Endodermal cell (in vitro differentiated cells): Measurements from ENCODE around the gene TMEM196. TPM values are rescaled to one million over a fixed set of nuclear protein-coding genes. Genes with fewer than 3 reads are reported as not detected.

ENCODE experiments used
- DNase-seq: peaks from one replicate; pipeline ENCODE4 v3.0.0-alpha.2; 2017
- H3K27ac ChIP-seq: 2 replicates; pipeline ENCODE4 v1.5.1; 2013; ENCODE audit warnings: mild to moderate bottlenecking, low read depth, low read length, moderate library complexity
- H3K27me3 ChIP-seq: 2 replicates; pipeline ENCODE4 v1.6.1; 2013; ENCODE audit warnings: mild to moderate bottlenecking, low read length, moderate library complexity; ENCODE audit not compliant: insufficient read depth, control insufficient read depth, poor library complexity, severe bottlenecking
- H3K36me3 ChIP-seq: 2 replicates; pipeline ENCODE4 v1.7.0; 2013; ENCODE audit warnings: mild to moderate bottlenecking, low read length, moderate library complexity; ENCODE audit not compliant: control insufficient read depth, insufficient read depth
- H3K4me1 ChIP-seq: one replicate; pipeline ENCODE4 v1.7.0; 2013; ENCODE audit warnings: low read length; ENCODE audit not compliant: control insufficient read depth, insufficient read depth
- H3K4me3 ChIP-seq: 2 replicates; pipeline ENCODE4 v1.5.1; 2013; ENCODE audit warnings: mild to moderate bottlenecking, low read length, moderate library complexity
- H3K9ac ChIP-seq: 2 replicates; pipeline ENCODE4 v1.6.1; 2013; ENCODE audit warnings: mild to moderate bottlenecking, low read length, moderate library complexity; ENCODE audit not compliant: poor library complexity, severe bottlenecking; ENCODE audit errors: extremely low read depth
- H3K9me3 ChIP-seq: 2 replicates; pipeline ENCODE4 v1.6.1; 2013; ENCODE audit warnings: mild to moderate bottlenecking, low read length, moderate library complexity; ENCODE audit not compliant: control insufficient read depth
- H3K27ac Mint-ChIP-seq: 2 replicates; pipeline ENCODE4 v1.8.0; 2020; ENCODE audit warnings: mixed read lengths
- H3K27me3 Mint-ChIP-seq: 2 replicates; pipeline ENCODE4 v1.8.0; 2021; ENCODE audit warnings: mild to moderate bottlenecking, mixed read lengths; ENCODE audit not compliant: insufficient read depth
- H3K36me3 Mint-ChIP-seq: 2 replicates; pipeline ENCODE4 v1.8.0; 2020; ENCODE audit warnings: low read depth, mixed read lengths
- H3K4me1 Mint-ChIP-seq: 2 replicates; pipeline ENCODE4 v1.8.0; 2020; ENCODE audit warnings: mixed read lengths
- H3K4me3 Mint-ChIP-seq: 2 replicates; pipeline ENCODE4 v1.8.0; 2020; ENCODE audit warnings: mild to moderate bottlenecking, moderate library complexity, mixed read lengths
- H3K9me3 Mint-ChIP-seq: 2 replicates; pipeline ENCODE4 v1.8.0; 2020; ENCODE audit warnings: mild to moderate bottlenecking, mixed read lengths
- CTCF ChIP-seq: fragments of 200-600 bp; sonication (generic); conservative IDR thresholded peaks from 2 replicates; pipeline ENCODE4 v1.5.0; 2021; ENCODE audit warnings: antibody characterized with exemption, mild to moderate bottlenecking
- WGBS, 2 experiments: methylation state at CpG; one replicate each; pipeline versions ENCODE4 v1.1.5 to v1.1.7; 2013; ENCODE audit warnings: missing lambda C conversion rate in 2 of 2, mixed read lengths in 1 of 2; ENCODE audit not compliant: insufficient coverage in 1 of 2, insufficient read length in 1 of 2; 5-methylcytosine and 5-hydroxymethylcytosine counted together
- long read RNA-seq, 4 experiments: library from polyadenylated mRNA in 2 of 4; library from RNA in 1 of 4; library from capped mRNA in 1 of 4; stranded (forward) in 3 of 4; unstranded in 1 of 4; transcript quantifications; one replicate each; pipeline ENCODE4 v2.0.0, GENCODE V29; 2020 to 2021; ENCODE audit warnings: inconsistent platforms in 1 of 4
- polyA plus RNA-seq, 2 experiments: library from polyadenylated mRNA; stranded (reverse); fragments of 50-300 nt; gene quantifications; one replicate each; pipeline ENCODE4 v1.2.3, GENCODE V29; 2013
- total RNA-seq, 2 donors: library from RNA; stranded (reverse); fragmentation: NEBNext Ultra II Directional in 1 of 2; extraction: Animal tissue kit (Norgen Biotek cat#: 25700) in 1 of 2; gene quantifications; 2 replicates in 1 of 2; 3 replicates in 1 of 2; pipeline ENCODE4 v1.2.1, GENCODE V29; 2021

TMEM196 gene
- total RNA-seq = not detected
- 0.68 TPM for polyA plus RNA-seq (2013, experiment 1 of 2)
- polyA plus RNA-seq (2013, experiment 2 of 2) = 0.41 TPM
- long read RNA-seq, experiment 1 = 0 reads
- long read RNA-seq, experiment 2 = 0 reads
- long read RNA-seq, experiment 3 = 0 reads
- long read RNA-seq, experiment 4 = 0 reads

GRCh38 chr7:19772841-19773760 is at the start of gene TMEM196:
Gene TMEM196, minus strand, starts transcription at chr7:19773617. Its CDS starts 921 bp downstream, at chr7:19772696.
- 2 to 4% methylated on average over 20 to 48 of the region's 49 CpGs for WGBS, 2 experiments
- H3K27me3 ChIP-seq = peaks cover 37% of the 10 kb centered on the region
- H3K9me3 Mint-ChIP-seq = no peaks in the 10 kb centered on the region

GRCh38 chr7:19816128-19816527 is 42.7 kb upstream of the TMEM196 start:
- Histone ChIP-seq H3K4me1 (no peaks in the 10 kb centered on the region), H3K9ac (no peak overlapping the region), H3K36me3 (no peaks in the 10 kb centered on the region), H3K27me3 (no peaks in the 10 kb centered on the region), H3K27ac (no peak overlapping the region), H3K9me3 (no peaks in the 10 kb centered on the region), H3K4me3 (no peak overlapping the region)
- Mint-ChIP-seq H3K9me3 (no peaks in the 10 kb centered on the region), H3K27ac (no peak overlapping the region), H3K36me3 (no peaks in the 10 kb centered on the region), H3K4me3 (no peak overlapping the region), H3K4me1 (no peaks in the 10 kb centered on the region), H3K27me3 (no peaks in the 10 kb centered on the region)
- no peak for TF ChIP-seq CTCF
- DNase-seq = no peak
- 91 to 100% methylated on average over 1 to 2 of the region's 2 CpGs for WGBS, 2 experiments

More at GRCh38 chr7:19772841-19773760, at the start of gene TMEM196:
- H3K27ac ChIP-seq = no peak within 1 kb of the TSS
- H3K9me3 ChIP-seq = no peaks in the 10 kb centered on the region
- H3K4me3 ChIP-seq = peak within 1 kb of the TSS; percentile 82
- H3K27me3 Mint-ChIP-seq = peaks cover 56% of the 10 kb centered on the region
- peak; percentile 92 for DNase-seq
- H3K36me3 Mint-ChIP-seq = no peaks in the 10 kb centered on the region
- no peak within 1 kb of the TSS for H3K9ac ChIP-seq
- peaks cover 8% of the 10 kb centered on the region for H3K4me1 Mint-ChIP-seq
- H3K27ac Mint-ChIP-seq = no peak within 1 kb of the TSS
- H3K4me1 ChIP-seq = peaks cover 3% of the 10 kb centered on the region
- H3K36me3 ChIP-seq = no peaks in the 10 kb centered on the region
- TF ChIP-seq CTCF = no peak
- peak within 1 kb of the TSS; percentile 55 for H3K4me3 Mint-ChIP-seq

- no peak overlapping the region for H3K4me3 Mint-ChIP-seq
- no peaks in the 10 kb centered on the region for H3K9me3 ChIP-seq
- no peak overlapping the region for H3K27ac ChIP-seq
- no peaks in the 10 kb centered on the region for H3K4me1 ChIP-seq
- no peak for DNase-seq
- H3K27me3 ChIP-seq = no peaks in the 10 kb centered on the region
- no peaks in the 10 kb centered on the region for H3K4me1 Mint-ChIP-seq
- H3K9ac ChIP-seq = no peak overlapping the region
- H3K36me3 ChIP-seq = no peaks in the 10 kb centered on the region
- H3K27ac Mint-ChIP-seq = no peak overlapping the region
- H3K27me3 Mint-ChIP-seq = no peaks in the 10 kb centered on the region
- WGBS, 2 experiments = 100% methylated on average over 1 of the region's 2 CpGs; no CpG with 5 or more reads in 1 of the 2 experiments
- no peaks in the 10 kb centered on the region for H3K36me3 Mint-ChIP-seq
- TF ChIP-seq CTCF = no peak
- no peak overlapping the region for H3K4me3 ChIP-seq
- H3K9me3 Mint-ChIP-seq = no peaks in the 10 kb centered on the region
Observed at GRCh38 chr7:19815546-19815945, 42.1 kb upstream of the TMEM196 start.
